Astrocyte (in vitro differentiated cells and primary cell): Measurements from ENCODE around the gene TTLL7.

ENCODE experiments used
- CTCF ChIP-seq: IDR thresholded peaks from 2 replicates; pipeline ENCODE4 v1.5.1; 2011; ENCODE audit warnings: low read depth, mild to moderate bottlenecking, inconsistent platforms, low read length, moderate library complexity; ENCODE audit not compliant: insufficient read depth
- EZH2 ChIP-seq: IDR thresholded peaks from 2 replicates; pipeline ENCODE4 v1.6.1; 2012; ENCODE audit warnings: mild to moderate bottlenecking, low read length, inconsistent platforms; ENCODE audit not compliant: insufficient read depth

- TF ChIP-seq CTCF (no peak), EZH2 (no peak)
These were observed 34.8 kb downstream of the TTLL7 start for GRCh38 chr1:83964153-83964552.
